GM12892 (cell line): ENCODE data around the gene DSTYK.
A peak's percentile ranks its signal among the peaks of the same experiment; 100 is the strongest.

Experiments used
- DNase-seq: peaks from one replicate; pipeline ENCODE4 v3.0.0; 2011; ENCODE audit not compliant: insufficient read length
- FAIRE-seq: peaks from 2 replicates; lab custom pipeline; 2011; peaks lifted over from hg19 to GRCh38; lab: Jason Lieb, UNC
- POLR2A ChIP-seq: IDR thresholded peaks from 2 replicates; pipeline ENCODE4 v1.6.1; 2011; ENCODE audit warnings: low read depth, low read length, control low read depth
- POLR2AphosphoS5 ChIP-seq: IDR thresholded peaks from 2 replicates; pipeline ENCODE4 v1.6.1; 2011; ENCODE audit warnings: low read depth, low read length, control low read depth
- TAF1 ChIP-seq: IDR thresholded peaks from 2 replicates; pipeline ENCODE4 v1.6.1; 2011; ENCODE audit warnings: low read depth, mild to moderate bottlenecking, control low read depth, low read length, borderline replicate concordance

DSTYK gene

DNA sequence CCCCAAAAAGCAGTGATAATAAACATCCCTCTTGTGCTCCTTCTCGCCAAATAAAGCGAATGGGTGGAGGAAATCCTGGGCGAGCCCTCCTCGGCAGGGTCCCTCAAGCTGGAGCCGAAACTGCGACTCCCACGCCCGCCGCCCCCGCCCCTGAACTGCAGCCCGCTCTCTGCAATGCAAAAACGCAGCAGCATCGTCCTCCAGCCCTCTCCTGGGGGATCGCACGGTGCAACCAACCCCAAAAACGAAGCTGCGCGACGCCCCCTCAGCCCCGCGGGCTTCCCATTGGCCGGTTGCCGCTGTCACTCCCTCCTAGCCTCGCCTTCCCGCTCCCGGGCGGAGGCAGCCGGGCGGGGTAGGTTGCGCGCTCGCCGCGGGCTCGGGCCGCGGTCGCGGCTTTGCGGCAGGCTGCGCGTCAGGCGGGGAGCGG, 16.1 kb upstream of the DSTYK start, which contains the start of gene TMCC2:
TSS of gene TMCC2 (plus strand) at position 363 of the 430 bp plus-strand sequence. CDS start 619 bp downstream, outside the sequence.
- DNase-seq (peak; percentile 92), FAIRE-seq (peak; percentile 94)
- TF ChIP-seq POLR2AphosphoS5: no peak

DNA sequence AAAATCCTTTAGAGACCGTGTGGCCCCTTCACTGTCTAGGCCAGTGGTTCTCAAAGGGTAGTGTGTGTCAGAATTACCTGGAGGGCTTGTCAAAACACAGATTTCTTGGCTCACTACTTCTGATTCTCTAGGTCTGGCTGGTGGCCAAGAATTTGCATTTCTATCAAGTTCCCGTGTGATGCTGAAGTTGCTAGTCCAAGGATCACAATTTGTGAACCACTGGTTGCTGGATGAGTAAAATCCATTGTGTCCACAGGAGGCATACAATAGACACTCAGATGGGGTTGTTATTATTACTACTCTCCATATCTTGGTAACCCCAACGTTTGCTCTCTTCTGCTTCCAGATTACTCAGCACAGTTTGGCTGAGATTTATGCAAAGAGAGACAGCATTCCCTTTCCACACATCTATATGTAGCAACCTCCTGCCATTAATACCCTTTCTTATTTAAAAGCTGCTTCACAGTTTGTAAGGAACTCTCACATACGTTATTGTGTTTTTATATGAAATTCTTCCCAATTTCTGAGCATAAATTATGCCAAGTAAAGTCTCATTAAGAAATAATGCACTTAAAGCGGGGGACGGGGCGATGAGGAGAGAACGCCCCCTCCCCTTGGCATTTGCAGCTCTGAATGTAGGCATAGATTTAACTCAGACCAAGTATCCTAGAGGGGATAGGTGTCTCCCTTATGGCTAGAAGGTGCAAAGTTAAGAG, 15.5 kb upstream of the DSTYK start:
- FAIRE-seq (no peak), DNase-seq (no peak)
- TF ChIP-seq TAF1 (no peak), POLR2A (no peak), POLR2AphosphoS5 (no peak)

DNA sequence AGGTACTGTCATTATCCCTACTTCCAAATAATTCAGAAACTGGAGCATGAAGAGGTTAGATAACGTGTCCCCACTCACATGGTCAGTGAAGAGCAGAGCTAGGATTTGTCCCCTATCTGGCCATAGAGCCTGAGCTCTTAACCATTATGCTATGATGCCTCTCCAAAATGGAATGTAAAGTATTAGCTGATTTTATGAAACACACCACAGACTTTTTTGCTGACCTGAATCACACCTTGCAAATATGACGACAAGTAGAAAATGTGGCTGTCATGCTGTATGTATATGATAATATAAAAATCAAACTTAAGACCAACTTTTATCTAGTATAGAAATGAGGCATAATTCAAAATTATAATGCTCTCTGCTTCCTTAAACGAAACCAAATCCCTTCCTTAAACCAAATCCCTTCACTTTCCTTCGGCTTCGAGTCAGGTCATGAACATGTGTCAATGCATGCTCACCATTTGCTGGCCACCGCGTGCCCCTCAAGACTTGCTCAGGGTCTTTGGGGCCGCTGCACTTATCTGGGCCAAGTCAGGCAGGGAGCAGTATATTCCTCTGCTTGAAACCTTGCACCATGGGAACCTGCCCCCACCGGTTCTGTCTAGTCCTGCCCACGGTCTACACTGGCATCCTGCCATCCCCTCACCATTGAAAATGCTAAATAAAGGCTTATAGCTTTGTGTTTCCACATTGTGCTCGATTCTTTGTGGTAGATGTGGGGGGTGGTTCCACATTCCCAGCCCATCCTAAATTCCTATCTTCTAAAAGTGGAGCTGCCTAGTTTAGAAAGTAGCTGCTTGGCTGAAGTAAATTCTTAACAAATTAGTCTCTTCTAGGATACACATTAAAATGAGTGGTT, 14.6 kb upstream of the DSTYK start:
- no peak for DNase-seq
- TF ChIP-seq POLR2AphosphoS5: no peak
- no peak for TF ChIP-seq POLR2A
- no peak for TF ChIP-seq TAF1
- no peak for FAIRE-seq

DNA sequence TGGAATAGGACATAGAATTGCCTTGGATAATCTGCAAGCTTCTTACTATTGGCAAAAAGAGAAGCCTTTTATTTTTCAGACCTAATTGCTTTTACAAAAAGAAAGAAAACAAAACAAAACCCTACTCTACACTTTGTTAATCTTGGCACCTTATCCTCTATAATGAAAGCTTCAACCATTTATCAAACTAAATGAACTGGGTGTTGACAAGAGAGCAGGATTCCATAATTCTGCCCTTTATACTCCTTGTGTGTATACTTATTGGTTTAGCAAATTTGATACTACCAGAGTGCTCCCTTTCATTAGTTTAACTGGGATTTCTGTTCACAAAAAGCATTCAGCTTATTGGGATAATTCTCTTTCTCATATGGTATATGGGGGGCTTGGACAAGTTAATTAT, 13.2 kb upstream of the DSTYK start:
- TF ChIP-seq POLR2AphosphoS5 (no peak), TAF1 (no peak), POLR2A (no peak)
- DNase-seq (no peak), FAIRE-seq (no peak)

DNA sequence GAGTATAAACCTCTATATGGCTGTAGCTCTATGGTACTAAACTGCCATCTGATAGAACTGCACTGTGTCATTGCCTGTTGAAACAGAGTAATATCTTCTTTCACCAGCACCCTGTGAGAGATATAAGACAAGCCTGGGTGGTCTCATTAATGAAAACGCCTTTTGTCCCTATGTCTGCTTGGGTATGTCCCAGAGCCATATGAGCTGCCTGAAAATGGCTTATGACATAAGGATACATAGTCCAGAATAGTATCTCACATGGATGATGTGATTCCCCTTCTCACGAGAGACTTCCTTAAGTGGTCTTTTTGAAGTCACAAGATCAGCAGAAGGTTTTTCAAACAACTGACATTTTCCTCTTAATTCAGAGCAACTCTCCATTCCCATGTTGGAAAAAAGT, 8.9 kb upstream of the DSTYK start:
- DNase-seq: no peak
- no peak for FAIRE-seq
- TF ChIP-seq POLR2AphosphoS5 (no peak), POLR2A (no peak), TAF1 (no peak)

DNA sequence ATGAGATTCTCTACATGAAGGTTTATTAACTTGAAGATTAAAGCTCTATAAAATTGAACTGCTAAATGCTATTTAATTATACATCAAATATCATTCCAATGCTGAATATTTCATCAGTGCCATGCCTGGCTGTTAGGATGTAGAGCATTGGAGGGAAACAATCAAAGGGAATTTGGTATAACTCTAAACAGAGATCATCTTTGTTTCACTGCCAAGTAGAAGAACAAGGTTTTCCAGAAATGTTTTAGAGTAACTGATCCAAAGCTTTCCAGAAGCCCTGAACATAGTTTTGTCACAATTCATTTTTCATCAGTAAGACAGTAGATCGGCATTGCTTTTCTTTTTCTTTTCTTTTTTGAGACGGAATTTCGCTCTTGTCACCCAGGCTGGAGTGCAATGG, 5.9 kb upstream of the DSTYK start:
- FAIRE-seq: no peak

DNA sequence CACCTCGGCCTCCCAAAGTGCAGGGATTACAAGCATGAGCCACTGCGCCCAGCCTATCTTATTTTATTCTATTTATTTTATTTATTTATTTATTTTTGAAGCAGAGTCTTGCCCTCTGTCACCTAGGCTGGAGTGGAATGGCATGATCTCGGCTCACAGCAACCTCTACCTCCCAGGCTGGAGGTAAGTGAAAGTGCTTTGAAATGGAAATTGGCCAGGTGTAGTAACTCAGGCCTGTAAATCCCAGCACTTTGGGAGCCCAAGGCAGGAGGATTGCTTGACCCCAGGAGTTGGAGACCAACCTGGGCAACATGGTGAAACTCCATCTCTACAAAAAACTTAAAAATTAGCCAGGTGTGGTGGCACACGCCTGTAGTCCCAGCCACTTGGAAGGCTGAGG, 5.1 kb upstream of the DSTYK start:
- TF ChIP-seq POLR2AphosphoS5 (no peak), TAF1 (no peak), POLR2A (no peak)
- no peak for FAIRE-seq

More for the DNA sequence above, 5.9 kb upstream of the DSTYK start:
- DNase-seq: no peak
- no peak for TF ChIP-seq POLR2A
- no peak for TF ChIP-seq POLR2AphosphoS5
- TF ChIP-seq TAF1: no peak

DNA sequence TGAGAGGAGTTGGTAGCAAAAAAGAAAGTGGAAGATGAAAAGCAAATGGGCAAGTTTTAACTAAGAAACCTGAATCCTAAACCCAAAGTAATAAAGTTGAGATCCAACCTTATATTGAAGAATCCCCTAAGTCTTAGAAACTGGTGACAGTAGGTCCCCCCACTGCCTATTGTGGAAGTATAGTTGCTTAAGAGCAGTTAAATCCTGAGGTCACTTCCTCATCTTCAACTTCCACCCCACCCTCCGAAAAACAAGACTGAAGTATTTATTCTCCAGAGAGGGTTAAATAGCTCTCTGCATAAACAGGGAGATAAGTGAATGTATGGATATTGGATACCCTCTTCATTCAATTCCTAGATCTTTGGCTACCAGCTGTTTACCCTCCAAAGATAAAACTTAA, 3.3 kb upstream of the DSTYK start:
- TF ChIP-seq POLR2AphosphoS5 (no peak), TAF1 (no peak), POLR2A (no peak)
- DNase-seq: no peak
- no peak for FAIRE-seq

More for the DNA sequence above, 5.1 kb upstream of the DSTYK start:
- no peak for DNase-seq

DNA sequence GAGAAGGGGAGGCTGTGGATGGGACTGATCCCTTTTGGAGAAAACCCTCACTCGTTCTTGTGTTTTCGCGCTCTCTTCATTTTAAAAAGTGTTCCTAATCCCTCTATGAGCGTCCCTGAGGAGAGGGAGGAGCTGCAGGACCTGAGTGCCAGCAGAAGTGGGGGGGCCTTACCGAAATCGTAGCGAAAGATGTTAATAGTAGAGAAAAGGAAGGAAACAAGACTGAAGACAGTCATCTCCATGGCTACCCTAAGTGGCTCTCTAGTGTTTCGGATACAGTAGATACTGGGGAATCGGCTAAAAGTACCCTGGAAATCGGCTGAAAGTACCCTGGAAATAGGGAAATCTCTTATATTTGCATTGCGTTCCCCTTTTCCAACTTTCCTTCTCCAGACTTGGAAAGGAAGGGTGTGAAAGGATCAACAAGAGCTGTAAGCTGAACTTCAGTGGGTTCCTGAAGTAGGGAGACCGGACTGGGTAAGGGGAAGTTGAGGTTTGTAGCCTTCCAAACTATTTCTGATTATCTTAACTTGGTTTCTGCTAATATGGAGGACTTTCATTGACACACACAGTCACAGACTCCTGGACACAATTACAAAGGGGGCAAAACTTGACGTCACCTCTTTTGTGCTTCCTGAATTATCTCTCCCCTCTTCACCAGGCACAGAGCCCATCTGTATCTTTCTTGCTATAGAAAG, 486 bp upstream of the DSTYK start:
- no peak for TF ChIP-seq TAF1
- TF ChIP-seq POLR2A: no peak
- TF ChIP-seq POLR2AphosphoS5: no peak
- no peak for DNase-seq
- FAIRE-seq: peak; percentile 67

DNA sequence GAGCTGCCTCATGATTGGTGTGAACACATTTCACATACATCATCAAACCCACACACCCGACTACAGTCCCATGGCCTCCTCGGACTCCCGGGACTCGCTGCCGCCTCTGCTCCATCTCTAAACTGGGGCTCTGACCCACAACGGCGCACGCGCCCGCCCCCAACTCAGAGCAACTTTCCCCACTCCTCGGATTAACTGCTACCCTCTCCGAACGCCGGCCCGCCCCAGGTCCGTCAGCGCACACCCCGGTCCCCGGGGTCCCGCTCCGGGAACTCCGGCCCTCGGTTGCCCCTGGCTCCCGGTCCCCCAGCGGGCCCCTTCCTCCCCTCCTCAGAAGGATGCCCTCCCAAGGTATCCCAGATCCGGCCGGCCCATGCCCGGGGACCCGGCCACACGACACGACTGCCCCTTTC, 740 bp downstream of the DSTYK start:
- DNase-seq (no peak), FAIRE-seq (peak; percentile 62)
- no peak for TF ChIP-seq POLR2AphosphoS5
- TF ChIP-seq TAF1: no peak
- no peak for TF ChIP-seq POLR2A

DNA sequence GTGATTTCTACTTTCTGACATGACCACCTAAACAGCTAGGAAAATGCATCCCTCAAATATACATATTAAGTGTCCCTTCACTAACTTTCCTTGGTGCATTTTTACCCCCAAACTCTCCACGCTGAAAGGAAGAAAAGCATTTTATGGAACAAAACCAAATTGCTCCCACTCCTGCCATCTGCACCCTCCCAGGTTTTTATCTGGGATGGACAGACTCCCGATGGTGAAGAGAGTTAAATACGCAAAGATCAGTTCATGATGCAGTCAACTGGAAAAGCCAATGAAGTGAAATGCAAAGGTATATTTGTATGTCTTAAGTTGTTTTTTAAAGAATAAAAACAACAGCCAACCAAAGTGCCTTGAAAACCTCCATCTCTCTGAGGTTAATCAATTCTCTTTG, 2.7 kb downstream of the DSTYK start:
- TF ChIP-seq POLR2A: no peak
- no peak for TF ChIP-seq TAF1
- no peak for TF ChIP-seq POLR2AphosphoS5
- no peak for FAIRE-seq
- DNase-seq: no peak

DNA sequence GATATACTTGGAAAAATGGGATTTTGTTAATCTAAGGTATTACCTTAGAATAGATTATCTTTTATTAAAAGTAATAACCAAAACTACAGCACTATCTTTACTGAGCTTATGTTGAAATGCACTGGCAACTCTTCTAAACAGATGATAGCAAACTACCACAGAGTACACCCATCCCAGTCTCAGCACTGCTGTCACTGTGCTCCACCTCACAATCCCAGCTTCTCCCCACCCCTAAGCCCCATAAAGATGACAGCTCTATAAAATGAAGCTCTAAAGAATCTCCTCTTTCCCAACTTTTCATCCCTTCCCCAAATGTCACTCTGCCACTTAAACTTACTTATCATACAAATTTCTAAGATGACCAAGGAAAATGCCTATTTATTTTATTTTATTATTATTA, 6.4 kb downstream of the DSTYK start:
- no peak for DNase-seq

More for the DNA sequence above, 6.4 kb downstream of the DSTYK start:
- FAIRE-seq: no peak
- TF ChIP-seq TAF1 (no peak), POLR2A (no peak), POLR2AphosphoS5 (no peak)
